NCI-H2107 treated with DMSO at 0.1 percent for 48 hours (cell line): ENCODE results near the gene SLC25A22.

ENCODE experiments used
- DNase-seq: peaks from one replicate; lab custom pipeline; 2025; ENCODE audit not compliant: unreplicated experiment; lab: John Stamatoyannopoulos, UW

SLC25A22 gene

GRCh38 chr11:823441-824291 is 25.6 kb upstream of the SLC25A22 start:
- no peak for DNase-seq

GRCh38 chr11:821512-822371 is 23.7 kb upstream of the SLC25A22 start:
- DNase-seq: no peak

GRCh38 chr11:820655-821511 is 22.8 kb upstream of the SLC25A22 start:
- DNase-seq: no peak

GRCh38 chr11:819943-820649 is 22.0 kb upstream of the SLC25A22 start:
- DNase-seq: peak; percentile 42

- peak; percentile 57 for DNase-seq
Observed at GRCh38 chr11:819129-819931, 21.2 kb upstream of the SLC25A22 start.

GRCh38 chr11:818396-819128 is 20.5 kb upstream of the SLC25A22 start, which contains the start of gene PNPLA2:
PNPLA2 (plus strand) TSS chr11:818914; CDS start chr11:819719, 805 bp downstream.
- DNase-seq: no peak

- no peak for DNase-seq
Observed at GRCh38 chr11:816433-816779, 18.3 kb upstream of the SLC25A22 start.

- DNase-seq: no peak
Observed at GRCh38 chr11:815675-816432, 17.8 kb upstream of the SLC25A22 start.

- DNase-seq: no peak
Observed at GRCh38 chr11:813456-814096, 15.5 kb upstream of the SLC25A22 start.

- DNase-seq: no peak
Observed at GRCh38 chr11:813072-813455, 15.0 kb upstream of the SLC25A22 start.

GRCh38 chr11:812390-812789 is 14.3 kb upstream of the SLC25A22 start:
- no peak for DNase-seq

GRCh38 chr11:811446-812245 is 13.6 kb upstream of the SLC25A22 start:
- no peak for DNase-seq

GRCh38 chr11:810040-810567 is 12.0 kb upstream of the SLC25A22 start:
- DNase-seq: no peak

GRCh38 chr11:809287-810039 is 11.4 kb upstream of the SLC25A22 start, which contains the start of gene RPLP2:
RPLP2 (plus strand) TSS chr11:809967; CDS start chr11:810235, 268 bp downstream.
- peak; percentile 85 for DNase-seq

- no peak for DNase-seq
Observed at GRCh38 chr11:808427-809286, 10.6 kb upstream of the SLC25A22 start.
